Natural killer cell (primary cell): ENCODE measurements around the gene SERTAD2. TPM values are rescaled to one million over a fixed set of nuclear protein-coding genes. Genes with fewer than 3 reads are reported as not detected.

ENCODE experiments used
- ATAC-seq, 3 donors: fragments of 150-1000 bp in 2 of 3; fragments of 200-7000 bp in 1 of 3; cut with Tn5 transposase; 1 replicate in 1 of 3; 2 replicates in 2 of 3; pipeline ENCODE4 v1.10.0; 2021; ENCODE audit warnings: mild to moderate bottlenecking in 2 of 3, moderate library complexity in 2 of 3
- DNase-seq, 2 donors: peaks; one replicate each; pipeline versions ENCODE4 v3.0.0 to v3.0.0-alpha.2; 2013 to 2021; ENCODE audit warnings: mixed read lengths in 1 of 2
- H3K27ac ChIP-seq: one replicate; pipeline ENCODE4 v1.5.1; 2013; ENCODE audit warnings: mild to moderate bottlenecking, low read length
- H3K27me3 ChIP-seq: one replicate; pipeline ENCODE4 v1.6.1; 2013; ENCODE audit warnings: low read length; ENCODE audit not compliant: control insufficient read depth, insufficient read depth
- H3K36me3 ChIP-seq: one replicate; pipeline ENCODE4 v1.6.1; 2013; ENCODE audit warnings: low read length; ENCODE audit not compliant: control insufficient read depth, insufficient read depth
- H3K4me1 ChIP-seq: one replicate; pipeline ENCODE4 v1.6.1; 2013; ENCODE audit warnings: low read length; ENCODE audit not compliant: control insufficient read depth, insufficient read depth
- H3K4me3 ChIP-seq: one replicate; pipeline ENCODE4 v1.5.1; 2013; ENCODE audit warnings: low read length
- H3K9me3 ChIP-seq: one replicate; pipeline ENCODE4 v1.6.1; 2013; ENCODE audit warnings: low read length; ENCODE audit not compliant: control insufficient read depth, insufficient read depth
- H3K27ac Mint-ChIP-seq, 2 donors: one replicate each; pipeline ENCODE4 v1.8.0; 2022; ENCODE audit warnings: mild to moderate bottlenecking in 2 of 2, mixed read lengths in 2 of 2, moderate library complexity in 1 of 2
- H3K27me3 Mint-ChIP-seq, 2 donors: one replicate each; pipeline ENCODE4 v1.8.0; 2022; ENCODE audit warnings: low read depth in 2 of 2, mixed read lengths in 2 of 2
- H3K36me3 Mint-ChIP-seq: one replicate; pipeline ENCODE4 v1.8.0; 2022; ENCODE audit warnings: mixed read lengths
- H3K4me1 Mint-ChIP-seq, 2 donors: one replicate each; pipeline ENCODE4 v1.8.0; 2022; ENCODE audit warnings: mixed read lengths in 2 of 2
- H3K4me3 Mint-ChIP-seq: one replicate; pipeline ENCODE4 v1.8.0; 2022; ENCODE audit warnings: mild to moderate bottlenecking, moderate library complexity, mixed read lengths
- H3K9me3 Mint-ChIP-seq, 2 donors: one replicate each; pipeline ENCODE4 v1.8.0; 2022; ENCODE audit warnings: mixed read lengths in 2 of 2
- WGBS: methylation state at CpG from one replicate; pipeline ENCODE4 v1.1.7; 2013; ENCODE audit warnings: missing lambda C conversion rate; ENCODE audit not compliant: insufficient coverage; 5-methylcytosine and 5-hydroxymethylcytosine counted together
- intact Hi-C: fragments of 100-400 bp; cut with micrococcal nuclease; formaldehyde crosslinking; loops from one replicate; pipeline ENCODE4 v1.14.2; 2022
- total RNA-seq, 4 donors: library from RNA; stranded (reverse); fragments of 120-200 nt in 1 of 4; gene quantifications; one replicate each; pipeline versions ENCODE4 v1.2.3 to v1.2.4, GENCODE V29; 2013 to 2022
- TF ChIP-seq, protein P1 (sequence below): fragments of 200-600 bp; IDR thresholded peaks from one replicate; pipeline ENCODE4 v1.8.0; 2022; ENCODE audit warnings: antibody characterized with exemption

The SERTAD2 gene
- total RNA-seq, 3 donors from 2014 or later (not counting 1 experiment from before 2014, with no cell fraction given): 45.6 to 71.2 (median 55.8) TPM

DNA sequence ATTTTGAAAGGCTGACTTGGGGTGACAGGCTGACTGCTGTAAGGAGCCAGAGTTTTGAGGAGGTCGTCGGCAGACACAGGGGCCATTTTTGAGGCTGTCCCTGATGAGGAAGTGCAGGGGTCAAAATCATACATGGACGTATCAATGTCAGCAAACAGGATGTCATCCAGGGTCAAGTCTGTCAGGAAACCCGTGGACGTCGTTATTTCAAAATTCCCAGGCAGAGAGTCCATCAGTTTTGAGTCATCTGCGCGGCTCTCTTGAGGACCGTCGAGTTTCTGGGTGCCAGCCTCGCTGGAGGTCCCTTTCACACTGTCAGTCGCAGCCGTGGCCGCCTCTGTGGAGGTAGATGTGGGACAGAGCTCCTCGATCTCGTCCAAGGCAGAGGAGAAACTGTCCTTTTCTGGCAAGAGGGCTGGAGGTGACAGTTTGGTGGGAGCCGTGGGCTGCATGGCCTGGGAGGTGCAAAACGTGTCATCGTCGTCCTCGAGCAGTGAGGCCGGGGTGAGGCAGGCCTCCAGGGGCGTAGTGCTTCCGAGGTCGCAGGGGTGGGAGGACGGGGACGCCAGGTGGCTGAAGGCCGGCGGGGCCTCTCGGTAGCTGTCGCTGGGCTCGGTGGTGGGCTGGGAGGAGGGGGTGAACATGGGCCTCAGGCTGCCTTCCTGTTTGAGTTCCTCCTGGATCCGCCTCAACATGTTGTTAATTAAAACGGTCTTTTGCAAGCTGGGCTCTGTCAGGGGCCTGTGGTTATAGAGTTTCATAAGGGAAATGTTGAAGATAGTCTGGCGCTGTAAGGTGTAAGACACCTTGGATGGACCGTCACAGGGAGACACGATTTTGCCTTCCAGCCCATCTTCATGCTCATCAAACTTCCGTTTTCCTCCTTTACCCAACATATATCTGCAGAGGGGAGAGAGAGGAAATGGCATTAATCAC, 17.5 kb downstream of the SERTAD2 start:
- H3K4me1 ChIP-seq: peaks cover 35% of the 10 kb centered on the region
- intact Hi-C loops: no loop called here
- DNase-seq (peak in 1 of 2 donors; percentile 42), ATAC-seq (peak; percentile 45 to 60 (median 56))
- H3K4me3 ChIP-seq: no peak overlapping the region
- H3K27ac Mint-ChIP-seq: peak overlapping the region; percentile 80 to 90
- H3K27ac ChIP-seq: peak overlapping the region; percentile 70
- H3K36me3 ChIP-seq: peaks cover 25% of the 10 kb centered on the region
- peaks cover 12% of the 10 kb centered on the region for H3K36me3 Mint-ChIP-seq
- no peaks in the 10 kb centered on the region for H3K27me3 ChIP-seq
- H3K4me3 Mint-ChIP-seq: peak overlapping the region; percentile 62
- peaks cover 54 to 58% of the 10 kb centered on the region in 2 donors for H3K4me1 Mint-ChIP-seq
- WGBS: 42% methylated on average over 34 of the region's 38 CpGs
- TF ChIP-seq, protein P1, sequence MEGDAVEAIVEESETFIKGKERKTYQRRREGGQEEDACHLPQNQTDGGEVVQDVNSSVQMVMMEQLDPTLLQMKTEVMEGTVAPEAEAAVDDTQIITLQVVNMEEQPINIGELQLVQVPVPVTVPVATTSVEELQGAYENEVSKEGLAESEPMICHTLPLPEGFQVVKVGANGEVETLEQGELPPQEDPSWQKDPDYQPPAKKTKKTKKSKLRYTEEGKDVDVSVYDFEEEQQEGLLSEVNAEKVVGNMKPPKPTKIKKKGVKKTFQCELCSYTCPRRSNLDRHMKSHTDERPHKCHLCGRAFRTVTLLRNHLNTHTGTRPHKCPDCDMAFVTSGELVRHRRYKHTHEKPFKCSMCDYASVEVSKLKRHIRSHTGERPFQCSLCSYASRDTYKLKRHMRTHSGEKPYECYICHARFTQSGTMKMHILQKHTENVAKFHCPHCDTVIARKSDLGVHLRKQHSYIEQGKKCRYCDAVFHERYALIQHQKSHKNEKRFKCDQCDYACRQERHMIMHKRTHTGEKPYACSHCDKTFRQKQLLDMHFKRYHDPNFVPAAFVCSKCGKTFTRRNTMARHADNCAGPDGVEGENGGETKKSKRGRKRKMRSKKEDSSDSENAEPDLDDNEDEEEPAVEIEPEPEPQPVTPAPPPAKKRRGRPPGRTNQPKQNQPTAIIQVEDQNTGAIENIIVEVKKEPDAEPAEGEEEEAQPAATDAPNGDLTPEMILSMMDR: no peak
- H3K9me3 ChIP-seq: no peaks in the 10 kb centered on the region
- H3K27me3 Mint-ChIP-seq: no peaks in the 10 kb centered on the region
- H3K9me3 Mint-ChIP-seq: no peaks in the 10 kb centered on the region

DNA sequence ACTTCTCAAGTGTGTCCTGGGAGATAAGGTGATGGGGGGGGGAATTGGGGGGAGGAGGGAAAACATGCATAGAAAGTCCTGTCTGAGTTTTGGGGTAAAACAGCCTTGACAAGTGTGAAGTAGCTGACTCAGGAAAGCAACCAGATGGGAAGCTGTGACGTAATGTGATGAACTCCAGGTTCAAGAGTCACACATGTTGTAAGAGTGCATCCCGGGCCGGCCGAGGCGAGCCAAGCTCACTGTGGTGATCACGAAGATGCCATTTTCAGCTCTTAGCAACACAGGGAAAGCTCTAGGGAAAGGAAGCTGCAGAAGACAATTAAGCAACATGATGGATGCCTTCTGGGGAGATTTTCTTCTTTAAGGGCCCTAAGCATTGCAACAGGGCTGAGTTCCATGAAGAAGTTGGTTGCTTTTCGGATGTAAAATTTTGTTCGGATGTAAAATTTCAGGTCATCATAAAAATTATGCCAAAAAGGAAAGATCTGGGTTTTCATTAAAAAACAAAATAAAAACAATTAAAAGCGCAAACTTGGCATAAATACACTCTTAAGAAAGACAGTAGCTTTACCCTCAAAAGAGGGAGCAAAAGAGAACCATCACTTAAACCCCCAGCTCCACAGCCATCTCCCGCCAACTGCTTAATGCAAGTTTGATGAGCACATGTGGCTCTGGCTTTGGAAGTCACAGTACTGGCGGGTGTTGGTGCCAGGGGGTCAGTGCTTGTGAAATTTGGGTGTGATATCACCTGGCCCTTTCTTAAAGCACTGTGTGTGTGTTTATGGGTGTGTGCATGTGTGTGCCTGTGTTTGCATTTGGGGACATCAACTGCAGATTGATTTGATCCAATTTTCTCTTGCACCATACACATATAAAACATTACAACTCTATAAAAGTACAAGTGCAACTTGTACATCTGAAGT, 19.1 kb downstream of the SERTAD2 start:
- DNase-seq (no peak), ATAC-seq (no peak)
- Histone ChIP-seq H3K4me1 (peaks cover 22% of the 10 kb centered on the region), H3K27me3 (no peaks in the 10 kb centered on the region), H3K4me3 (no peak overlapping the region), H3K36me3 (peaks cover 29% of the 10 kb centered on the region), H3K27ac (no peak overlapping the region), H3K9me3 (no peaks in the 10 kb centered on the region)
- 99% methylated on average over 11 of the region's 11 CpGs for WGBS
- intact Hi-C loops: no loop called here
- H3K9me3 Mint-ChIP-seq: no peaks in the 10 kb centered on the region
- H3K27ac Mint-ChIP-seq: peak overlapping the region in 1 of 2 donors; percentile 80
- no peaks in the 10 kb centered on the region for H3K27me3 Mint-ChIP-seq
- H3K4me3 Mint-ChIP-seq: no peak overlapping the region
- H3K4me1 Mint-ChIP-seq: peaks cover 38 to 50% of the 10 kb centered on the region in 2 donors
- TF ChIP-seq, protein P1: no peak
- H3K36me3 Mint-ChIP-seq: peaks cover 17% of the 10 kb centered on the region

DNA sequence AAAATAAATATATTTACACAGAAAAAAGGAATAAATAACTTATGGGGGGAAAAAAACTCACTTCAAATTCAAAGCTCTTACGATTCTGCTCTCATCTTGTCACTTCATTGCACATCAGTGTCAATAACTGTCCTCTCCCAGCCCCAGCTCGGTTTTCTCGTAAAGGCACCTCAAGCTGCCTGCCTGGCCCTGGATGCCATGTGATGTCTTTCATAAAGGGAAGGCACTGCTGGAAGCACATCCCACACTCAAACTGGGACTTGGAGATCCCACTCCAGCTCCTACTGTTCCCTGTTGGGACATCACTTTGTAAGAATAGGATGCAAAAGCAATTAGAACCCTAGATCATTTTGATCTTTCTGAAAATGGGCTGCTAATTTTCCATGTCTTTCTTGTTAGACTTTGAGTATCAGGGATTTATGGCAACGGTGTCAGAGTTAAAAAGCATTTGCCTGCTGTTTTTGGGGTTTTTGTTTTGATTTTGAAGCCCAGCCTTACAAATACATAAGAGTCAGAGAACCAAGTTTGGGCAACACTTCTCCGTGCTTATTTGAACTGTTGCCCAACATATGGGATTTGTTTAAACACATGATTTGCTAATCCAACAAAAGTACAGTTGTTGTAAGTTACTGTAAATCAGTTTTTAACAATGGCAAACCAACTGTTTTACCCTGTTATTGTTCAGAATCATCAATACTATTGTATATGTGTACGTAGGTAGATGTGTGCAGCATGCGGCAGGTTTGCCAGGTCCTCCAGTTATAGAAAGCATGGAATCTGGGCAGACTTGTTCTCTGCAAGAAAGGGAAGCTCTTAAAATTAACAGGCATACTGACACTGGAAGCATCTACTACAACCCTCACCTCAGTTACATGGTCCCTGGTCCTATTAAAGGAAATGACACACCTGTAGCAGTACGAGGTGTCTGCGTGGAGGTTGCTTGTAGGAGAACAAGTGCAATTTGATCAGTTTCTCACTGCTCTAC, 20.6 kb downstream of the SERTAD2 start:
- 97% methylated on average over 7 of the region's 9 CpGs for WGBS
- H3K27me3 ChIP-seq: no peaks in the 10 kb centered on the region
- Mint-ChIP-seq H3K27ac (no peak overlapping the region), H3K4me1 (peaks cover 31 to 51% of the 10 kb centered on the region in 2 donors), H3K9me3 (no peaks in the 10 kb centered on the region), H3K36me3 (peaks cover 17% of the 10 kb centered on the region), H3K4me3 (no peak overlapping the region), H3K27me3 (no peaks in the 10 kb centered on the region)
- TF ChIP-seq, protein P1: no peak
- no peak overlapping the region for H3K4me3 ChIP-seq
- no peak for ATAC-seq
- no peak for DNase-seq
- no peak overlapping the region for H3K27ac ChIP-seq
- H3K9me3 ChIP-seq: no peaks in the 10 kb centered on the region
- intact Hi-C loops: no loop called here
- H3K36me3 ChIP-seq: peaks cover 29% of the 10 kb centered on the region
- peaks cover 22% of the 10 kb centered on the region for H3K4me1 ChIP-seq
